Stimulated activated CD4-positive, alpha-beta T cell treated with anti-CD3 and anti-CD28 coated beads, Interleukin-15, amount 100 ng/mL, for 1 hour (primary cell): ENCODE data around the gene CHEK2.
"Not testable (repeated sequence)": the region's sequence is repeated elsewhere in the genome, so short reads cannot be mapped to it uniquely, and the experiment has no call there.

Experiments
- DNase-seq, 2 donors: peaks; one replicate each; pipeline ENCODE4 v3.0.0-alpha.2; 2020; ENCODE audit warnings: low read depth in 1 of 2, low spot score in 1 of 2

The CHEK2 gene

DNA sequence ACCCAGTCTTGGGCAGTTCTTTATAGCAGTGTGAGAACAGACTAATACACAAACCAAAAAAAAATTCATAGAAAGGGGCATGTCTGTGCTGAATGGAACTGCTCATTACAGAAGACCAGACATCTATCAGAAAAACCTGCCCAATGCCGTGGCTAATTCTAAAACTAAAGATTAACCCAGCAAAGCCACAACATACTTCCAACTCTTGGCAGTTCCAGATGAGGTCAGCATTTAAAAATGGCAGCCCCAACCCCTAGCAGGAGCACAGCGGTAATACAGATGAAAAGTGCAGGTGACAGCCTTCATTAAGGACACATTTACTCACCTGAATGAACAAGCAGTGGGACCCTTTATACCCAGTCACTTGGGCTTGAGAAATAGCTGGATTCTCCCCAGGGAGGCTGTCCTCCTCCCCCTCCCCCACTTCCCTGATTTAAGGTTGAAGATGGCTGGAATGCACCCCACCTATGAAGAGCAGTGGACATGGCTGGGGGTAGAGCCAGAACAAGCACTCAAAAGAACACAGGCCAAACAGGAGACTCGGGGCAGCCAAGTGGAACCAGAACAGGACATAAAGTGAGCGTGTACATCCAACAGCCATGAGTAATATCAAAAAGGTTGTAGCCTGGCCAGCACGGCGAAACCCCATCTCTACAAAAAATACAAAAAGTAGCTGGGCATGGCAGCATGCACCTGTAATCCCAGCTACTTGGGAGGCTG lies 48.4 kb downstream of the CHEK2 start:
- not testable (repeated sequence) for DNase-seq

DNA sequence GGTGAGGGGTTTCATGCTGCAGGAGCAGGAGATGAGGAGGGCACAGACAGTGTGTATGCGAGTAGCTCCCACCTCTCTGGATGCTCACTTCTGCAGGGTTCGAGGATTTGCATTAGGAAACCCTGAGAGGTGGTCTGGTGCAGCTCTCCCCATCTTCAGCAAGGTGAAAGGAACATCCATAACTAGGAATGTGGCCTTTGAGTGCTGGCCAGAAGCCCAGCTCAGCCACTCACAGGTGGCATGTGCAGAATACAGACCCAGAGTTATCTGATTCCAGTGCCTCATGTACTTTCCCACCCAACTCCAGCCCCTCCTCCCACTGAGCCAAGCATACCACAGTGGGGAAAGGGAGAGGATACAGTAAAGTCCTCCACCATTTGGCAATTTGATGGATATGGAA lies 51.8 kb downstream of the CHEK2 start:
- DNase-seq: not testable (repeated sequence)

DNA sequence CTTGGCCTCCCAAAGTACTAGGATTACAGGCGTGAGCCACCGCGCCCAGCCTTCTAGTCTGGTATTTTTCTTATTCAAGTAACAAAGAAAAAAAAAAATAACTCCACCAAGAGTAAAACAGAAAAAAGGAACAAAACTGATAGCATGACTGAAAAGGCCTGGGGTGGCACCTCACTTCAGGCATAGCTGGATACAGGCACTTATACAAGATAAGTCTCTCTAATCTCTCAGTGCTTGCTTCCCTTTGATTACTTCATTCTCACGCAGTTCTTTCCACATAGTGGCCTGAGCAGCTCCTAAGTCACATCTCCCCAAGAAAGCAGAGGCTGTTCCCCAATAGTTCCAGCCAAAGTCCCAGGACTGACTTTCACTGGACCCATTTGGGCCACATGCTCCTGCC lies 58.7 kb downstream of the CHEK2 start:
- DNase-seq: not testable (repeated sequence)

DNA sequence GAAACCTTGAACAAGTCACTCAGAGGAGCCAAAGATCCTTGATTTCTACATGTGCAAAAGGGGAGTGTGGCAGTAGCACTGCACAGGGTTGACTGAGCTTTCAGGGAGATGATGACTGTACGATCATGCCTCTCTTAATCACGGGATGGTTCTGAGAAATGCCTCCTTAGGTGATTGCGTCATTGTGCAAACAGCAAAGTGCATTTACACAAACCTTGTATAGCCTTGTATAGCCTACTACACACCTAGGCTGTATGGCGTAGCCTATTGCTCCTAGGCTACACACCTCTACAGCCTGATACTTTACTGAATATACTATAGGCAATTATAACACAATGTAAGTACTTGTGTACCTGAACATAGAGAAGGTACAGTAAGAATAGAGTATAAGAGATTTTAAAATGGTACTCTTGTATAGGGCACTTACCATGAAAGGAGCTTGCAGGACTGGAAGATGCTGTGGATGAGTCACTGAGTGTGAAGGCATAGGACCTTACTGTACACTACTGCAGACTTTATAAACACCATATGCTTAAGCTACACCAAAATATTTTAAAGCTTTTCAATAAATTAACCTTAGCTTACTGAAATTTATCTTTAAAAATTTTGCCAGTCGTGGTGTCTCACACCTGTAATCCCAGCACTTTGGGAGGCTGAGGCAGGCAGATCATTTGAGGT lies 60.7 kb downstream of the CHEK2 start:
- not testable (repeated sequence) for DNase-seq

DNA sequence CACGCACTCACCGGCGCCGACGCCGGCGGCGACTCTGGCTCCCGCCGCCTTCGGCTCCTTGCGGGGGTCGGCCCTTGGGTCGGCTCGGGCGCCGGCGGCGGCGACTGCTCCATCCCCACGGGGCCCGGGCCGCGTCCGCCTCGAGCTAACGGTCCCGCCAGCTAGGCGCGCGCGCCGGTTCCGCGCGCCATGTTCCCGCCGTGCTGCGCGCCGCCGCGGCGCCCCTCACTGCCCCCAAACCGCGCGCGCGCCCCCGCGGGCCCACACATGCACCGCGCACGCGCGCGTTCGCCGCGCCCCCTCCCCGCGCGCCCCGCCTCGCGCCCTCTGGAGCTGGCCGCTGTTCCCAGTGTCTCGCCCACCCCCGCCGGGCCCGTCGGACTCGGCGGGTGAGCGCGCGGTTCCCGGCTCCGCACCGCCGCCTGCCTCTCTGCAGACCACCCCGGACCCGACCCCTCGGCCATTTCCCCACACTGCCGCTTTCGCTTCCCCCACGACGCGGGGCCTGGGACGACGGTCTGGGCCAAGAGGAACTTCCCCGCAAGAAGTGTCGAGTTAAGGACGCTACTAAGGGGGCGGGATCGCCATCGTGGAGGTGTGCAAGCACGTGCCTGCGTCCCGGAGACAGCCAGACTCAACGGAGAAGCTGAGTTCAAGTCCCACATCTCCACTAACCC lies 61.9 kb downstream of the CHEK2 start, which contains the start of gene TTC28:
Gene TTC28 (minus strand): TSS at position 230 of the 677 bp plus-strand sequence. CDS start 117 bp downstream, at position 113.
- not testable (repeated sequence) for DNase-seq

DNA sequence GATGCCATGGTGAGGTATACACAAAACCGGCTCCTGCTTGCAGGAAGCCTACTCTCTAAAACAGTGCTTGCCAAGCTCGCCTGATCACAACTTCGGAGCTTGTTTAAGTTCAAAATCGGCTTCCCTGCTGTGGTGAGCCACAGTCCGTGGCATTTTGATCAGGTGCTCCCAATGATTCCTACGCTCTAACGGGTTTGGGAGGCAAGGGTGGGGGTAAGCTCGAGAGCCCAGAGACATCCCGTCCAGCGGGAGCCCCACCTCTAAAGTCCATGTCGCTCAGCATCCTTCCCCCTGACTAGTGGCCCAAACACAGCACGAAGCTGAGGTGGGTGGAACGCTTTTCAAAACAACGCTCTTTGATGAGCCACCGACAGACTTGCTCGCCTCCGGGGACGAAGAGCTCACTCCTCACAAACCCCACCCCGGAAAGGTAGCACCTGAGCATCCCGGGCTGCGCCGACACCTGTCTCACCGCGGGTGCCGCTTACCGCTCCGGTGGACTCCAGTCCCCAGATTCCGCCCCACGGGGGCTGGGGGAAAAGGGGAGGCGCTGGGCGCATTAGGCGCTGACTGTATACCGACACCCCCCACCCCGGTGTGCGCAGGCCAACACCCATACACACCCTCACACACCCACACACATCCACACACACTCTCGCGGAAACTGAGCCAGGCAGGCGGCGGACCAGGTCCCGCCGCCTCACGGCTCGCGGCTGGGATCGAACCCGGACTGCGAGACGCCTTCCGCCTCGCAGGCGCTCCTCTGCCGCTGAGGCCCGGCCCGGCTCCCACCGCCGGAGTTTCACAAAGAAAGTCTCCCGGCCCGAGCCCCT lies 62.6 kb downstream of the CHEK2 start:
- not testable (repeated sequence) for DNase-seq

DNA sequence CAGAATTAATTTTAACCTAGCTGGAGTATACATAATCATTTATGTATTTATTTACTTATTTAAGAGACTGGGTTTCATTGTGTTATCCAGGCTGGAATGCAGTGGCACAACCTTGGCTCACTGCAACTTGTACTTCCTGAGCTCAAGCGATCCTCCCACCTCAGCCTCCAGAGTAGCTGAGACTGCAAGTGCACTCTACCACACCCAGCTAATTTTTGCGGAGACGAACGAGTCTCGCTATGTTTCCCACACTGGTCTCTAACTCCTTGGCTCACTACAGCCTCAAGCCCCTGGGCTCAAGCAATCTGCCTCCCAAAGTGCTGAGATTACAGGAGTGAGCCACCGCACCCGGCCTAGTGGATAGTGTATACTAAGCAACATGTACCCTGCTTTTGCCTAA lies 63.5 kb downstream of the CHEK2 start:
- not testable (repeated sequence) for DNase-seq

DNA sequence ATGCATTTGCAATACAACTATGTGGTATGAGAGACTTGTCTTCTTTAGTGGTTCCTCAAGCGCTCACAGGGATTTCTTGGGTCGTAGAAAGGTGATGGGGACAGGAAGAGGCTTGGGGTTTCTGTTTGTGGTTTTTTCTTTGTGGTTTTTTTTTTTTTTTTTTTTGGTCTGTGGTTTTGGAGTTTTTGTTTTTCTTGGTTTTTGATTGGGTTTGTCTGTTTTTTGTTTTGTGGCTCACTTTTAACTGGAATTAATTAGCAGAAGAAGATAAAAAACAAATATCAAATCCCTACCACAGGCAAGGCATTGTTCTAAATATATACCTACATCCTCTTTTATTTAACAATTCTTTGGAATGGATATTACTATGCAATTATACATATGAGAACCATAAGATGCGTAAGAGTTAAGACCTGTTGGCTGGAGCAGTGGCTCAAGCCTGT lies 67.5 kb downstream of the CHEK2 start:
- DNase-seq: no peak

DNA sequence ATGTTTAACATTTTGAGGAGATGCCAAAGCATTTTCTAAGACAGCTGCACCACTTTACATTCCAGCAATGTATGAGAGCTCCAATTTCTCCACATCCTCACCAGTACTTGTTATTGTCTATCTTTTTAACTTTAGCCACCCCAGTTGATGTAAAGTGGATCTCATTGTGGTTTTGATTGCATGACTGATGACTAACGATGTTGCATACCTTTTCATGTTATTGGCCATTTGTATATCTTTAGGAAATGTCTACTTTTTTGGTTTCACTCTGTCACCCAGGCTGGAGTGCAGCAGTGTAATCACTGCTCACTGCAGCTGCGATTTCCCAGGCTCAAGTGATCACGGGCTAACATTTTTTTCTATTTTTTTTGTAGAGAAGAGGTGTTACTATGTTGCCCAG lies 70.9 kb downstream of the CHEK2 start:
- no peak for DNase-seq

DNA sequence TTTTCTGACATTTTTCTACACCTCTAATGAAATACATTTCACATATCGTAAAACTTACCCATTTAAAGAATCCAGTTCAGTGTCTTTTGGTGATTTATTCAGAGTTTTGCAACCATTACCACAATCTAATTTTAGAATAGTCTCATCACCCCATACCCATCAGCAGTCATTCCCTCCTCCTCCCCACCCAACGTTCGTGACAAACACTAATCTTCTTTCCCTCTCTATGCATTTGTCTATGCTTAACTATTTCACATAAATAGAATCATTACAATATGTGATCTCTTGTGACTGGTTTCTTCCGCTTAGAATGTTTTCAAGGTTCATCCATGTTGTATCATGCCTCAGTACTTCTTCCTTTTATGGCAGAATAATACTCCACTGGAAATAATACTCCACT lies 71.5 kb downstream of the CHEK2 start:
- no peak for DNase-seq

DNA sequence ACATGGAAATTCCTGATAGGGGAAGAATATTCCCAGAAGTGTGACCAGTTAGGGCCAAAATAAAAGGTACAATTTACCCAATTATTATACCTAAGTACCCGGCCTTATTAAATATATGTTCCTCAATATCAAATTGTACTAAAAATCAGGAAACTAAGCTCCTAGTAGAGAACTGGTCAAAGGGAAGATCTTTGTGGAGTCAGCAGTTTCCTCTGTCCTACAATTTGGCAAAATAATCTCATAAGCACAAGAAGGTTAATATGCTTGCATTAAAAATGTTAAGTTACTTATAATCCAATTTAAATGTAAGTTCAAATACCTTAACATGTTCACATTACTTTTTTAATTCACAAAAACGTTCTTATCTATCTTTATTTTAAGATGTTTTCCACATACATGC lies 72.2 kb downstream of the CHEK2 start:
- DNase-seq: no peak

DNA sequence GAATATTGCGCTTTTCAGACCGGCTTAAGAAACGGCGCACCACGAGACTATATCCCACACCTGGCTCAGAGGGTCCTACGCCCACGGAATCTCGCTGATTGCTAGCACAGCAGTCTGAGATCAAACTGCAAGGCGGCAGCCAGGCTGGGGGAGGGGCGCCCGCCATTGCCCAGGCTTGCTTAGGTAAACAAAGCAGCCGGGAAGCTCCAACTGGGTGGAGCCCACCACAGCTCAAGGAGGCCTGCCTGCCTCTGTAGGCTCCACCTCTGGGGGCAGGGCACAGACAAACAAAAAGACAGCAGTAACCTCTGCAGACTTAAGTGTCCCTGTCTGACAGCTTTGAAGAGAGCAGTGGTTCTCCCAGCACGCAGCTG lies 78.1 kb downstream of the CHEK2 start:
- not testable (repeated sequence) for DNase-seq

DNA sequence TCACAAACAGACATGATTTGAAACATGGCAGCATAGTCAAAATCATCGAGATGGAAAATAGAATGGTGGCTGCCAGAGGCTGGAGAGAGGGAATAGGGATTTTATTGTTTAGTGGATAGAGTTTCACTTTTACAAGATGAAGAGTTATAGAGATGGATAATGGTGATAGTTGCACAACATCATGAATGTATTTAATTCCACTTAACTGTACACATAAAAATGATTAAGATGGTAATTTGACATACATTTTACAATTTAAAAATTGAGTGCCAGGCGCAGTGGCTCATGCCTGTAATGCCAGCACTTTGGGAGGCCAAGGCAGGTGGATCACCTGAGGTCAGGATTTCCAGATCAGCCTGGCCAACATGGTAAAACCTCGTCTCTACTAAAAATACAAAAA lies 83.2 kb downstream of the CHEK2 start:
- DNase-seq: no peak

DNA sequence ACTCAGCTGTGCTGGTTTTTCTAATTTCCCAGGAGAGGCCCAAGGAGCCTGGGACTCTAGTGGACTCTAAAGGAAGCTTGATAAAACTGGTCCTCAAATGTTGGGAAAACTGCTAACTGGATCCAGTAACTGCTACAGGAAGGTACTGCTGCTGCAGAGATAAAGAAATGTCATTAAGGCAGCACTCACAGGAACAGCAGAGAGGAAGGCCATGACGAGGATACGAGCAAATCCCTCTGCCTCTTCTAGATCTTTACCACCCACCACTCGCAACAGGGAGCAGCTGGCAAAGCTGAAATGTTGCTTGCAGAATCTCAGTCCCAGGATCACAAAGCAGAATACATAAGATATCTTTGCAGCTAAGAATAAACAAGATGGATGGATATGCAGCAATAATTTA lies 85.4 kb downstream of the CHEK2 start:
- DNase-seq: no peak

DNA sequence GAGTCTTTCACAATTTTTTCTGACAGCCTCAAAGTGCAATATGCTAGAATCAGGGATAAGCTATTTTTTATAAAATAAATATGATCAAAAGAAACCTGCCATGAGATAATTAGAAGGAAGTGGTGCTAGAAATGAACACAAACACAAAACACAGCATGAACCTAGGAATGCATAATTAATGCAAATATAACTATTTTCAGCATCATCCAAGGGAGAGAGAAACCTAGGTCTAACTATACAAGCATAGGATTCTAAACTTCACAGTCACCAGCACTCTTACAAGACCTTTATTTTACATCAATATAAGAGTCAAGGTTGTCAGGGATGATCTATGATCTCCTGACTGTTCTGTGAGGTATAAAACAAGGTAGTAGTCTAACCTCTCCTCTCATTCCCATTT lies 91.2 kb downstream of the CHEK2 start:
- DNase-seq: no peak

DNA sequence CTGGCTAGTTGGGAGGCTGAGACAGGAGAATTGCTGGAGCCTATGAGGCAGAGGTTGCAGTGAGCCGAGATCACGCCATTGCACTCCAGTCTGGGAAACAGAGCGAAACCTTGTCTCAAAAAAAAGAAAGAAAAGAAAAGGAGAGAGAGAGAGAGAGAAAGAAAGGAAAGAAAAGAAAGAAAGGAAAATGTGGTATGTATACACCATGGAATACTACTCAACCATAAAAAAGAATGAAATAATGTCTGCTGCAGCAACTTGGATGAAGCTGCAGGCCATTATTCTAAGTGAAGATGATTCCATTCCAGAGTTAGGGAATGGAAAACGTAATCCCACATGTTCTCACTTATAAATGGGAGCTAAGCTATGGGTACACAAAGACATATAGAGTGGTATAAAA lies 92.8 kb downstream of the CHEK2 start:
- DNase-seq: no peak

DNA sequence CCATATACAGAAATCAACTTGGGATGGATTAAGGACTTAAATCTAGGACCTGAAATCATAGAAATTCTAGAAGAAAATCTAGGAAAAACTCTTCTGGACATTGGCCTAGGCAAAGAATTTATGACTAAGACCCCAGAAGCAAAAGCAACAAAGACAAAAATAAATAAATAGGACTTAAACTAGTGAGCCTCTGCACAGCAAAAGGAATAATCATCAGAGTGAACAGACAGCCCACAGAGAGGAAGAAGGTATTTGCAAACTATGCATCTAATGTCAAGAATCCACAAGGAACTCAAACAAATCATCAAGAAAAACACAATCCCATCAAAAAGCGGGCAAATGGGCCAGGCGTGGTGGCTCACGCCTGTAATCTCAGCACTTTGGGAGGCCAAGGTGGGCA lies 94.4 kb downstream of the CHEK2 start:
- DNase-seq: no peak

DNA sequence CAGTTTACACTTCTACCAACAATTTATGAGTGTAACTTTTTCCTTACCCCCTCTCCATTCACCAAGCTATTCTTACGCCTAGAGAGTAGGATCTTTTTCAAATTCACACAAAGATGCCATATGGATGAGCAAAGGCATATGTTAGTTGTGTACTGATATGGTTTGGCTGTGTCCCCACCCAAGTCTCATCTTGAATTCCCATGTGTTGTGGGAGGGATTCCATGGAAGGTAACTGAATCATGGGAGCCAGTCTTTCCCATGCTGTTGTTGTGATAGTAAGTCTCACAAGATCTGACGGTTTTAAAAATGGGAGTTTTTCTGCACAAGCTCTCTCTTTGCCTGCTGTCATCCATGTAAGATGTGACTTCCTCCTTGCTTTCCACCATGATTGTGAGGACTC lies 102.3 kb downstream of the CHEK2 start:
- DNase-seq: no peak
